K562 (cell line): Measurements from ENCODE around the gene ZNF35. TPM values are rescaled to one million over a fixed set of nuclear protein-coding genes. Genes with fewer than 3 reads are reported as not detected.

Source experiments
- E2F3 ChIP-seq: fragments of 250-450 bp; sonication (Bioruptor Pico); IDR thresholded peaks from 2 replicates; pipeline ENCODE4 v1.4.0; 2020; ENCODE audit warnings: mild to moderate bottlenecking
- ESRRB ChIP-seq: fragments of 250-450 bp; sonication (Bioruptor Pico); IDR thresholded peaks from 2 replicates; pipeline ENCODE4 v1.5.0; 2020; ENCODE audit warnings: mild to moderate bottlenecking, moderate library complexity, borderline replicate concordance
- MTA2 ChIP-seq: fragments of 450-650 bp; IDR thresholded peaks from 2 replicates; pipeline ENCODE4 v1.6.1; 2016; ENCODE audit warnings: low read depth
- SMAD4 ChIP-seq: fragments of 250-450 bp; sonication (Bioruptor Pico); conservative IDR thresholded peaks from 2 replicates; pipeline ENCODE4 v1.8.0; 2021; ENCODE audit warnings: inconsistent platforms, mild to moderate bottlenecking, moderate library complexity
- SNIP1 ChIP-seq: fragments of 450-650 bp; IDR thresholded peaks from 2 replicates; pipeline ENCODE4 v1.7.1; 2017; ENCODE audit warnings: low read depth, mild to moderate bottlenecking
- TFAM ChIP-seq: fragments of 250-450 bp; sonication (Bioruptor Pico); conservative IDR thresholded peaks from 2 replicates; pipeline ENCODE4 v1.5.0; 2021; ENCODE audit warnings: mild to moderate bottlenecking, moderate library complexity
- ZMIZ1 ChIP-seq, 2 experiments: fragments of 150-350 bp in 1 of 2; IDR thresholded peaks; 2 replicates each; pipeline ENCODE4 v1.6.1; 2012 to 2016; ENCODE audit warnings: low read depth in 2 of 2, low read length in 2 of 2, mild to moderate bottlenecking in 1 of 2, moderate library complexity in 1 of 2
- ZNF143 ChIP-seq: sonication (generic); formaldehyde crosslinking; IDR thresholded peaks from 2 replicates; pipeline ENCODE4 v1.9.0; 2022; ENCODE audit warnings: mild to moderate bottlenecking, missing genetic modification reagents
- ZNF77 ChIP-seq: fragments of 250-450 bp; sonication (Bioruptor Pico); IDR thresholded peaks from 2 replicates; pipeline ENCODE4 v1.5.0; 2020
- polyA plus RNA-seq, 8 experiments: library from polyadenylated mRNA; depleted of rRNA in 4 of 8; stranded (reverse) in 5 of 8; unstranded in 3 of 8; fragments of >200 nt; fragmentation: Nextera tagmentation in 2 of 8; fragmentation: Illumina TruSeq in 1 of 8; extraction: Ambion mirVana in 2 of 8; extraction: Trizol in 1 of 8; gene quantifications; 2 replicates each; pipeline versions ENCODE4 v1.2.1 to v1.2.3, GENCODE V29; 2011 to 2014; ENCODE audit warnings: inconsistent platforms in 1 of 8, missing spikeins in 1 of 8
- total RNA-seq, 7 experiments: library from RNA; depleted of rRNA in 6 of 7; stranded (reverse); fragments of >200 nt in 6 of 7; fragmentation: Illumina TruSeq in 2 of 7; extraction: Trizol in 2 of 7; gene quantifications; 2 replicates each; pipeline versions ENCODE4 v1.2.1 to v1.2.3, GENCODE V29; 2011 to 2021; ENCODE audit warnings: low replicate concordance in 1 of 7
- TF ChIP-seq, protein P1 (sequence below): fragments of 450-650 bp; IDR thresholded peaks from 2 replicates; pipeline ENCODE4 v1.6.1; 2016; ENCODE audit warnings: low read depth
- TF ChIP-seq, protein P2 (sequence below): sonication (generic); formaldehyde crosslinking; IDR thresholded peaks from 2 replicates; pipeline ENCODE4 v1.8.0; 2023; ENCODE audit warnings: mild to moderate bottlenecking, missing genetic modification reagents
- TF ChIP-seq, protein P3 (sequence below): sonication (generic); formaldehyde crosslinking; IDR thresholded peaks from 2 replicates; pipeline ENCODE4 v1.8.1; 2023; ENCODE audit warnings: mild to moderate bottlenecking, missing genetic modification reagents, moderate library complexity

ZNF35 gene
- total and polyA plus RNA-seq, 9 of the 15 experiments (the other 6 are each of a cell fraction or from before 2014, with no cell fraction given): 8.0 to 18.2 (median 14.8) TPM

GRCh38 chr3:44648564-44649229 lies at the start of gene ZNF35 (continued):
- TF ChIP-seq, protein P1, sequence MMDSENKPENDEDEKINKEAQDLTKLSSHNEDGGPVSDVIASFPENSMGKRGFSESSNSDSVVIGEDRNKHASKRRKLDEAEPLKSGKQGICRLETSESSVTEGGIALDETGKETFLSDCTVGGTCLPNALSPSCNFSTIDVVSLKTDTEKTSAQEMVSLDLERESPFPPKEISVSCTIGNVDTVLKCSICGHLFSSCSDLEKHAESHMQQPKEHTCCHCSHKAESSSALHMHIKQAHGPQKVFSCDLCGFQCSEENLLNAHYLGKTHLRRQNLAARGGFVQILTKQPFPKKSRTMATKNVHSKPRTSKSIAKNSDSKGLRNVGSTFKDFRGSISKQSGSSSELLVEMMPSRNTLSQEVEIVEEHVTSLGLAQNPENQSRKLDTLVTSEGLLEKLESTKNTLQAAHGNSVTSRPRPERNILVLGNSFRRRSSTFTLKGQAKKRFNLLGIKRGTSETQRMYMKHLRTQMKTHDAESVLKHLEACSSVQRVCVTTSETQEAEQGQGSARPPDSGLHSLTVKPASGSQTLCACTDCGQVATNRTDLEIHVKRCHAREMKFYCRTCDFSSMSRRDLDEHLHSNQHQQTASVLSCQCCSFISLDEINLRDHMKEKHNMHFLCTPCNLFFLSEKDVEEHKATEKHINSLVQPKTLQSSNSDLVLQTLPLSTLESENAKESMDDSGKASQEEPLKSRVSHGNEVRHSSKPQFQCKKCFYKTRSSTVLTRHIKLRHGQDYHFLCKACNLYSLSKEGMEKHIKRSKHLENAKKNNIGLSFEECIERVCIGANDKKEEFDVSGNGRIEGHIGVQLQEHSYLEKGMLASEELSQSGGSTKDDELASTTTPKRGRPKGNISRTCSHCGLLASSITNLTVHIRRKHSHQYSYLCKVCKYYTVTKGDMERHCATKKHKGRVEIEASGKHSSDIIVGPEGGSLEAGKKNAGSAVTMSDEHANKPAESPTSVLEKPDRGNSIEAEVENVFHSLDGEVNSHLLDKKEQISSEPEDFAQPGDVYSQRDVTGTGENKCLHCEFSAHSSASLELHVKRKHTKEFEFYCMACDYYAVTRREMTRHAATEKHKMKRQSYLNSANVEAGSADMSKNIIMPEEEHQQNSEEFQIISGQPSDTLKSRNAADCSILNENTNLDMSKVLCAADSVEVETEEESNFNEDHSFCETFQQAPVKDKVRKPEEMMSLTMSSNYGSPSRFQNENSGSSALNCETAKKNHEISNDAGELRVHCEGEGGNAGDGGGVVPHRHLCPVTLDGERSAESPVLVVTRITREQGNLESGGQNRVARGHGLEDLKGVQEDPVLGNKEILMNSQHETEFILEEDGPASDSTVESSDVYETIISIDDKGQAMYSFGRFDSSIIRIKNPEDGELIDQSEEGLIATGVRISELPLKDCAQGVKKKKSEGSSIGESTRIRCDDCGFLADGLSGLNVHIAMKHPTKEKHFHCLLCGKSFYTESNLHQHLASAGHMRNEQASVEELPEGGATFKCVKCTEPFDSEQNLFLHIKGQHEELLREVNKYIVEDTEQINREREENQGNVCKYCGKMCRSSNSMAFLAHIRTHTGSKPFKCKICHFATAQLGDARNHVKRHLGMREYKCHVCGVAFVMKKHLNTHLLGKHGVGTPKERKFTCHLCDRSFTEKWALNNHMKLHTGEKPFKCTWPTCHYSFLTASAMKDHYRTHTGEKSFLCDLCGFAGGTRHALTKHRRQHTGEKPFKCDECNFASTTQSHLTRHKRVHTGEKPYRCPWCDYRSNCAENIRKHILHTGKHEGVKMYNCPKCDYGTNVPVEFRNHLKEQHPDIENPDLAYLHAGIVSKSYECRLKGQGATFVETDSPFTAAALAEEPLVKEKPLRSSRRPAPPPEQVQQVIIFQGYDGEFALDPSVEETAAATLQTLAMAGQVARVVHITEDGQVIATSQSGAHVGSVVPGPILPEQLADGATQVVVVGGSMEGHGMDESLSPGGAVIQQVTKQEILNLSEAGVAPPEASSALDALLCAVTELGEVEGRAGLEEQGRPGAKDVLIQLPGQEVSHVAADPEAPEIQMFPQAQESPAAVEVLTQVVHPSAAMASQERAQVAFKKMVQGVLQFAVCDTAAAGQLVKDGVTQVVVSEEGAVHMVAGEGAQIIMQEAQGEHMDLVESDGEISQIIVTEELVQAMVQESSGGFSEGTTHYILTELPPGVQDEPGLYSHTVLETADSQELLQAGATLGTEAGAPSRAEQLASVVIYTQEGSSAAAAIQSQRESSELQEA: no peak
- TF ChIP-seq SNIP1 (peak; percentile 93), ZNF77 (CRISPR knock-in tag) (no peak), SMAD4 (CRISPR knock-in tag) (0 out of 2 replicates have a peak, but pooled peaks have one; percentile 56), ZNF143 (CRISPR knock-in tag) (no peak), ZMIZ1 (IDR thresholded peaks at IDR 0.05; ENCODE audit: low read depth in 2 of 2, low read length in 2 of 2) (no peak), ESRRB (CRISPR knock-in tag) (no peak), MTA2 (no peak), E2F3 (CRISPR knock-in tag) (no peak), TFAM (CRISPR knock-in tag) (no peak)
- TF ChIP-seq, protein P2, sequence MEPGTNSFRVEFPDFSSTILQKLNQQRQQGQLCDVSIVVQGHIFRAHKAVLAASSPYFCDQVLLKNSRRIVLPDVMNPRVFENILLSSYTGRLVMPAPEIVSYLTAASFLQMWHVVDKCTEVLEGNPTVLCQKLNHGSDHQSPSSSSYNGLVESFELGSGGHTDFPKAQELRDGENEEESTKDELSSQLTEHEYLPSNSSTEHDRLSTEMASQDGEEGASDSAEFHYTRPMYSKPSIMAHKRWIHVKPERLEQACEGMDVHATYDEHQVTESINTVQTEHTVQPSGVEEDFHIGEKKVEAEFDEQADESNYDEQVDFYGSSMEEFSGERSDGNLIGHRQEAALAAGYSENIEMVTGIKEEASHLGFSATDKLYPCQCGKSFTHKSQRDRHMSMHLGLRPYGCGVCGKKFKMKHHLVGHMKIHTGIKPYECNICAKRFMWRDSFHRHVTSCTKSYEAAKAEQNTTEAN (CRISPR knock-in tag): 0 out of 2 replicates have a peak, but pooled peaks have one; percentile 39
- TF ChIP-seq, protein P3, sequence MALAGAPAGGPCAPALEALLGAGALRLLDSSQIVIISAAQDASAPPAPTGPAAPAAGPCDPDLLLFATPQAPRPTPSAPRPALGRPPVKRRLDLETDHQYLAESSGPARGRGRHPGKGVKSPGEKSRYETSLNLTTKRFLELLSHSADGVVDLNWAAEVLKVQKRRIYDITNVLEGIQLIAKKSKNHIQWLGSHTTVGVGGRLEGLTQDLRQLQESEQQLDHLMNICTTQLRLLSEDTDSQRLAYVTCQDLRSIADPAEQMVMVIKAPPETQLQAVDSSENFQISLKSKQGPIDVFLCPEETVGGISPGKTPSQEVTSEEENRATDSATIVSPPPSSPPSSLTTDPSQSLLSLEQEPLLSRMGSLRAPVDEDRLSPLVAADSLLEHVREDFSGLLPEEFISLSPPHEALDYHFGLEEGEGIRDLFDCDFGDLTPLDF (CRISPR knock-in tag): no peak
